HUES64 (cell line): ENCODE results near the gene TUB.

Experiments
- H3K27ac ChIP-seq: 2 replicates; pipeline ENCODE4 v1.7.0; 2013; ENCODE audit warnings: low read depth, low read length, inconsistent platforms
- H3K27me3 ChIP-seq: 2 replicates; pipeline ENCODE4 v1.6.1; 2013; ENCODE audit warnings: mild to moderate bottlenecking, low read length; ENCODE audit not compliant: insufficient read depth
- H3K36me3 ChIP-seq: 2 replicates; pipeline ENCODE4 v1.6.1; 2013; ENCODE audit warnings: mild to moderate bottlenecking, low read length; ENCODE audit not compliant: insufficient read depth
- H3K4me1 ChIP-seq: 2 replicates; pipeline ENCODE4 v1.6.1; 2013; ENCODE audit warnings: mild to moderate bottlenecking, low read length, moderate library complexity; ENCODE audit not compliant: insufficient read depth
- H3K4me3 ChIP-seq: 2 replicates; pipeline ENCODE4 v1.5.1; 2013; ENCODE audit warnings: mild to moderate bottlenecking, low read length, moderate library complexity
- H3K9ac ChIP-seq: 2 replicates; pipeline ENCODE4 v1.6.1; 2013; ENCODE audit warnings: mild to moderate bottlenecking, low read depth, low read length
- H3K9me3 ChIP-seq: 2 replicates; pipeline ENCODE4 v1.6.1; 2013; ENCODE audit warnings: low read depth, low read length; ENCODE audit not compliant: insufficient read depth
- WGBS: fragments of 150-250, 120-280 bp; methylation state at CpG from one replicate; pipeline ENCODE4 v1.1.7; 2013; ENCODE audit warnings: missing lambda C conversion rate; 5-methylcytosine and 5-hydroxymethylcytosine counted together

Gene TUB

GRCh38 chr11:8063324-8063723, 17.7 kb upstream of the TUB start:
- no peak overlapping the region for H3K4me3 ChIP-seq
- WGBS, result 95% methylated on average over 7 of the region's 7 CpGs

GRCh38 chr11:8065031-8065430, 16.0 kb upstream of the TUB start:
- no peak overlapping the region for H3K4me3 ChIP-seq
- H3K36me3 ChIP-seq, result no peaks in the 10 kb centered on the region
- H3K4me1 ChIP-seq, result no peaks in the 10 kb centered on the region
- H3K27ac ChIP-seq, result no peak overlapping the region
- no peaks in the 10 kb centered on the region for H3K9me3 ChIP-seq
- WGBS, result 85% methylated on average over 2 of the region's 2 CpGs
- H3K27me3 ChIP-seq, result no peaks in the 10 kb centered on the region
- H3K9ac ChIP-seq, result no peak overlapping the region

More at GRCh38 chr11:8063324-8063723, 17.7 kb upstream of the TUB start:
- Histone ChIP-seq H3K9ac (no peak overlapping the region), H3K27ac (no peak overlapping the region), H3K4me1 (no peaks in the 10 kb centered on the region), H3K36me3 (no peaks in the 10 kb centered on the region), H3K27me3 (no peaks in the 10 kb centered on the region), H3K9me3 (no peaks in the 10 kb centered on the region)

GRCh38 chr11:8066036-8066910, 14.7 kb upstream of the TUB start:
- WGBS, result 90% methylated on average over 17 of the region's 17 CpGs
- H3K36me3 ChIP-seq, result no peaks in the 10 kb centered on the region
- no peaks in the 10 kb centered on the region for H3K27me3 ChIP-seq
- no peak overlapping the region for H3K9ac ChIP-seq
- H3K4me3 ChIP-seq, result no peak overlapping the region
- H3K9me3 ChIP-seq, result no peaks in the 10 kb centered on the region
- no peaks in the 10 kb centered on the region for H3K4me1 ChIP-seq
- no peak overlapping the region for H3K27ac ChIP-seq

GRCh38 chr11:8066911-8067455, 14.0 kb upstream of the TUB start:
- Histone ChIP-seq H3K9ac (no peak overlapping the region), H3K4me3 (no peak overlapping the region), H3K4me1 (0 out of 2 replicates have a peak, but pooled peaks cover 2% of the 10 kb centered on the region), H3K36me3 (no peaks in the 10 kb centered on the region), H3K9me3 (no peaks in the 10 kb centered on the region), H3K27ac (no peak overlapping the region), H3K27me3 (peaks cover 5% of the 10 kb centered on the region; the same call in 1 of the 2 replicates)
- 75% methylated on average over 10 of the region's 10 CpGs for WGBS

GRCh38 chr11:8067567-8067928, 13.5 kb upstream of the TUB start:
- H3K4me1 ChIP-seq, result peaks cover 7% of the 10 kb centered on the region; the same call in 1 of the 2 replicates
- no peak overlapping the region for H3K27ac ChIP-seq
- peaks cover 6% of the 10 kb centered on the region; the same call in 1 of the 2 replicates for H3K27me3 ChIP-seq

GRCh38 chr11:8067929-8068575, 13.0 kb upstream of the TUB start:
- Histone ChIP-seq H3K9me3 (no peaks in the 10 kb centered on the region), H3K9ac (no peak overlapping the region), H3K27me3 (peaks cover 6% of the 10 kb centered on the region; the same call in 1 of the 2 replicates), H3K4me3 (no peak overlapping the region), H3K36me3 (no peaks in the 10 kb centered on the region), H3K27ac (no peak overlapping the region), H3K4me1 (peaks cover 12% of the 10 kb centered on the region; the same call in 1 of the 2 replicates)
- 84% methylated on average over 13 of the region's 13 CpGs for WGBS

More at GRCh38 chr11:8067567-8067928, 13.5 kb upstream of the TUB start:
- Histone ChIP-seq H3K36me3 (no peaks in the 10 kb centered on the region), H3K9ac (no peak overlapping the region), H3K9me3 (no peaks in the 10 kb centered on the region), H3K4me3 (no peak overlapping the region)
- 88% methylated on average over 4 of the region's 4 CpGs for WGBS

- Histone ChIP-seq H3K9me3 (no peaks in the 10 kb centered on the region), H3K36me3 (no peaks in the 10 kb centered on the region), H3K27me3 (peaks cover 8% of the 10 kb centered on the region; the same call in 1 of the 2 replicates), H3K4me1 (peaks cover 19% of the 10 kb centered on the region), H3K9ac (no peak overlapping the region), H3K4me3 (no peak overlapping the region), H3K27ac (no peak overlapping the region)
- 84% methylated on average over 15 of the region's 15 CpGs for WGBS
Measured at GRCh38 chr11:8068605-8069221, 12.3 kb upstream of the TUB start.

GRCh38 chr11:8069771-8070170, 11.2 kb upstream of the TUB start:
- no peaks in the 10 kb centered on the region for H3K9me3 ChIP-seq
- H3K4me3 ChIP-seq, result no peak overlapping the region
- no peaks in the 10 kb centered on the region for H3K36me3 ChIP-seq
- H3K27ac ChIP-seq, result no peak overlapping the region
- no peak overlapping the region for H3K9ac ChIP-seq
- peaks cover 9% of the 10 kb centered on the region; the same call in 1 of the 2 replicates for H3K27me3 ChIP-seq
- WGBS, result 93% methylated on average over 8 of the region's 8 CpGs
- H3K4me1 ChIP-seq, result peaks cover 19% of the 10 kb centered on the region

- Histone ChIP-seq H3K9ac (no peak overlapping the region), H3K4me3 (no peak overlapping the region), H3K4me1 (peaks cover 19% of the 10 kb centered on the region), H3K27ac (no peak overlapping the region), H3K36me3 (no peaks in the 10 kb centered on the region), H3K27me3 (peaks cover 9% of the 10 kb centered on the region; the same call in 1 of the 2 replicates), H3K9me3 (no peaks in the 10 kb centered on the region)
- WGBS, result 47% methylated on average over 2 of the region's 3 CpGs
Measured at GRCh38 chr11:8070417-8071115, 10.4 kb upstream of the TUB start.

- Histone ChIP-seq H3K36me3 (no peaks in the 10 kb centered on the region), H3K4me1 (peaks cover 19% of the 10 kb centered on the region), H3K27ac (no peak overlapping the region), H3K4me3 (no peak overlapping the region), H3K27me3 (peaks cover 9% of the 10 kb centered on the region; the same call in 1 of the 2 replicates), H3K9me3 (no peaks in the 10 kb centered on the region), H3K9ac (no peak overlapping the region)
- WGBS, result 56% methylated on average over 18 of the region's 18 CpGs
Measured at GRCh38 chr11:8071616-8072581, 9.1 kb upstream of the TUB start.
